ENCODE measurements around the gene CFHR2. TPM values are rescaled to one million over a fixed set of nuclear protein-coding genes. Genes with fewer than 3 reads are reported as not detected.
"Not testable (repeated sequence)": the region's sequence is repeated elsewhere in the genome, so short reads cannot be mapped to it uniquely, and the experiment has no call there.

The CFHR2 gene
- not detected for total RNA-seq (ENCODE audit: unreplicated experiment)
- long read RNA-seq = 0 reads

DNA sequence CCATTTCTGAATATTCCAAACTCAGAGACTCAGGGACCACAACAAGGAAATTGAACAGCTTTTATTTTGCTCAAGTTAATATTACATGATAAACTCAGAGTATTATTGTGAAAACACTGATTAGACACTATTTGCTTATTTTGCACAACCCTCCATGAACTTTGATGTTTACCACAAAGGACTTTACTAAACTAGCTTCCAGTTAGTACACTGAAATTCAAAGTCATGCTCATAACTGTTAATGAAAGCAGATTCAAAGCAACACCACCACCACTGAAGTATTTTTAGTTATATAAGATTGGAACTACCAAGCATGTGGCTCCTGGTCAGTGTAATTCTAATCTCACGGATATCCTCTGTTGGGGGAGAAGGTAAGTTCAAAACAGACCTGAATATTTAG, at the start of gene CFHR2:
Gene CFHR2, plus strand, starts transcription at position 171 of the 400 bp plus-strand sequence. Its CDS starts 143 bp downstream, at position 314.
- not testable (repeated sequence) for H3K4me3 Mint-ChIP-seq (ENCODE audit: unreplicated experiment); DNase-seq (ENCODE audit: low spot score); H3K4me1 Mint-ChIP-seq (ENCODE audit: unreplicated experiment); H3K27ac Mint-ChIP-seq (ENCODE audit: unreplicated experiment); H3K27me3 Mint-ChIP-seq (ENCODE audit: unreplicated experiment); H3K36me3 Mint-ChIP-seq (ENCODE audit: low read depth, unreplicated experiment); H3K9me3 Mint-ChIP-seq (ENCODE audit: unreplicated experiment)

DNA sequence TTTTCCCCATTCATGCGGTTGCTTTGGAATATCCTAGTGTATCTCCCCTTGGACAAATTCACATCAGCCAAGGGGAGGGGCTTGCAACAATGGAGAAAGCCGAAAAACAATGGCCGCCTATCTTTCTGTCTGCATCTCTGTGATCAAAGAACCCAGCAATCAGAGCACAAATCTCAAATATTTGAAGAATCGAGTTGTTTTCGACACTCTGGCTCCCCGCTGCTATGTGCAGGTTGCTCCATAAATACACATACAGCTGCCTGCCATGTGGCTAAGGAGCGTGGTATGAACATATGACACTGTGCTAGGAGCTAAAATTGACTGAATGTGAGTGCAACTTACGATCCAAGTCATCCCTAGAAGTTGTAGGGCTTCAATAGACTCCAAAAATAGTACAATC, 47.2 kb upstream of the CFHR2 start:
- DNase-seq (ENCODE audit: low spot score) = no peak
- Mint-ChIP-seq H3K36me3 (ENCODE audit: low read depth, unreplicated experiment) (no peaks in the 10 kb centered on the region), H3K27me3 (ENCODE audit: unreplicated experiment) (no peaks in the 10 kb centered on the region), H3K9me3 (ENCODE audit: unreplicated experiment) (no peaks in the 10 kb centered on the region), H3K4me1 (ENCODE audit: unreplicated experiment) (no peaks in the 10 kb centered on the region), H3K4me3 (ENCODE audit: unreplicated experiment) (no peak overlapping the region), H3K27ac (ENCODE audit: unreplicated experiment) (no peak overlapping the region)
- TF ChIP-seq, protein P1, sequence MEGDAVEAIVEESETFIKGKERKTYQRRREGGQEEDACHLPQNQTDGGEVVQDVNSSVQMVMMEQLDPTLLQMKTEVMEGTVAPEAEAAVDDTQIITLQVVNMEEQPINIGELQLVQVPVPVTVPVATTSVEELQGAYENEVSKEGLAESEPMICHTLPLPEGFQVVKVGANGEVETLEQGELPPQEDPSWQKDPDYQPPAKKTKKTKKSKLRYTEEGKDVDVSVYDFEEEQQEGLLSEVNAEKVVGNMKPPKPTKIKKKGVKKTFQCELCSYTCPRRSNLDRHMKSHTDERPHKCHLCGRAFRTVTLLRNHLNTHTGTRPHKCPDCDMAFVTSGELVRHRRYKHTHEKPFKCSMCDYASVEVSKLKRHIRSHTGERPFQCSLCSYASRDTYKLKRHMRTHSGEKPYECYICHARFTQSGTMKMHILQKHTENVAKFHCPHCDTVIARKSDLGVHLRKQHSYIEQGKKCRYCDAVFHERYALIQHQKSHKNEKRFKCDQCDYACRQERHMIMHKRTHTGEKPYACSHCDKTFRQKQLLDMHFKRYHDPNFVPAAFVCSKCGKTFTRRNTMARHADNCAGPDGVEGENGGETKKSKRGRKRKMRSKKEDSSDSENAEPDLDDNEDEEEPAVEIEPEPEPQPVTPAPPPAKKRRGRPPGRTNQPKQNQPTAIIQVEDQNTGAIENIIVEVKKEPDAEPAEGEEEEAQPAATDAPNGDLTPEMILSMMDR (IDR thresholded peaks at IDR 0.05; ENCODE audit: unreplicated experiment) = no peak

DNA sequence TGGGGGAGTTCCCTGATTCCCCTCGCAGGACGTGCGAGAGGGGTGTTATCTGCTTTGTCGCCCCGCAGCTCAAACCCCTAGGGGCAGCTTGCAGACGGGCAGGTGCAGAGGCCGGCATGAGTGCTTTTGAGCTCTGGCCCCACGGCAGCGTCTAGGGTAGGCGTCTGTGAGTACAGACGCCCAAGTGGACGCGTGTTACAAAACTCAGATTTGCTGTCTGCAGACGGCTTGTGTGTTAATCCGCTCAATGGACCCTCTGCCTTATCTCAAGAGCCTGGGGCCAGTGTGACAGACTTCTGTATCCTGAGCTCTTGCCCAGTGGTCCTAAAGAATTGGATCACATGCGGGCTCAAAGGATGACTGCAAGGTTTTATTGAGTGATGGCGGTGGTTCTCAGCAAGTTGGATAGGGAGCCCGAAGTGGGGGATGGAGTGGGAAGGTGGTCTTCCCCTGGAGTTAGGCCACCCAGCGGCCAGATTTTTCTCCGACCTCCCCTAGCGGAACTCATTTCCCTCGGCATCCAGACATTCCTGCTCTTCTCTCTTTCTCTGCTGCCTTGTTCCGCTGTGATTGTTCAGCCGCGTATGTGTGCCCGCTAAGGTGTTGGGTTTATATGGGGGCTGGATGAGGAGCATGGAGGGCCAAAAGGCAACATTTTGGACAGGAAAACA, 46.2 kb upstream of the CFHR2 start:
- TF ChIP-seq, protein P1 (IDR thresholded peaks at IDR 0.05; ENCODE audit: unreplicated experiment) = no peak
- H3K36me3 Mint-ChIP-seq (ENCODE audit: low read depth, unreplicated experiment) = no peaks in the 10 kb centered on the region
- H3K4me3 Mint-ChIP-seq (ENCODE audit: unreplicated experiment) = no peak overlapping the region
- no peaks in the 10 kb centered on the region for H3K4me1 Mint-ChIP-seq (ENCODE audit: unreplicated experiment)
- H3K27ac Mint-ChIP-seq (ENCODE audit: unreplicated experiment) = no peak overlapping the region
- H3K27me3 Mint-ChIP-seq (ENCODE audit: unreplicated experiment) = no peaks in the 10 kb centered on the region
- DNase-seq (ENCODE audit: low spot score) = no peak
- no peaks in the 10 kb centered on the region for H3K9me3 Mint-ChIP-seq (ENCODE audit: unreplicated experiment)

DNA sequence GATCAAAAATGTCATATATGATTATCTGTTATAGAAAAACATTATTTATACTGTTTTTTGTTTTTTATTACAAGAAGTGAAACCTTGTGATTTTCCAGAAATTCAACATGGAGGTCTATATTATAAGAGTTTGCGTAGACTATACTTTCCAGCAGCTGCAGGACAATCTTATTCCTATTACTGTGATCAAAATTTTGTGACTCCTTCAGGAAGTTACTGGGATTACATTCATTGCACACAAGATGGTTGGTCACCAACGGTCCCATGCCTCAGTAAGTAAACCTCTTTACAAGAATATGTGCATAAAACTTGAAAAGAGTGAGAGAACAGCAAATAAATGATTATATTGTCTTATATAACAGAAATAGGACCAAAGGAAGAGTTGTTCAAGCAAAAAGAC, 41.2 kb upstream of the CFHR2 start:
- no peak for DNase-seq (ENCODE audit: low spot score)

DNA sequence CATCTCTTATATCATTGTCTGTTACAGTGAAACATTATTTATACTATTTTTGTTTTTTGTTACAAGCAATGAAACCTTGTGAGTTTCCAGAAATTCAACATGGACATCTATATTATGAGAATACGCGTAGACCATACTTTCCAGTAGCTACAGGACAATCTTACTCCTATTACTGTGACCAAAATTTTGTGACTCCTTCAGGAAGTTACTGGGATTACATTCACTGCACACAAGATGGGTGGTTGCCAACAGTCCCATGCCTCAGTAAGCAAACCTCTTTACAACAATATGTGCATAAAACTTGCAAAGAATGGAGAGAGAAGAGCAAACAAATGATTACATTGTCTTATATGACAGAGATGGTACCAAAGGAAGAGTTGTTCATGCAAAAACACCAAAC, 33.3 kb upstream of the CFHR2 start:
- Mint-ChIP-seq H3K4me1 (ENCODE audit: unreplicated experiment) (peaks cover 5% of the 10 kb centered on the region), H3K9me3 (ENCODE audit: unreplicated experiment) (no peaks in the 10 kb centered on the region), H3K27ac (ENCODE audit: unreplicated experiment) (no peak overlapping the region), H3K27me3 (ENCODE audit: unreplicated experiment) (no peaks in the 10 kb centered on the region), H3K4me3 (ENCODE audit: unreplicated experiment) (no peak overlapping the region), H3K36me3 (ENCODE audit: low read depth, unreplicated experiment) (no peaks in the 10 kb centered on the region)
- DNase-seq (ENCODE audit: low spot score) = no peak
- TF ChIP-seq, protein P1 (IDR thresholded peaks at IDR 0.05; ENCODE audit: unreplicated experiment) = peak; percentile 34

More for the DNA sequence above, 41.2 kb upstream of the CFHR2 start:
- no peaks in the 10 kb centered on the region for H3K9me3 Mint-ChIP-seq (ENCODE audit: unreplicated experiment)
- no peaks in the 10 kb centered on the region for H3K27me3 Mint-ChIP-seq (ENCODE audit: unreplicated experiment)
- no peaks in the 10 kb centered on the region for H3K4me1 Mint-ChIP-seq (ENCODE audit: unreplicated experiment)
- no peaks in the 10 kb centered on the region for H3K36me3 Mint-ChIP-seq (ENCODE audit: low read depth, unreplicated experiment)
- TF ChIP-seq, protein P1 (IDR thresholded peaks at IDR 0.05; ENCODE audit: unreplicated experiment) = peak; percentile 40
- H3K27ac Mint-ChIP-seq (ENCODE audit: unreplicated experiment) = no peak overlapping the region
- H3K4me3 Mint-ChIP-seq (ENCODE audit: unreplicated experiment) = no peak overlapping the region

DNA sequence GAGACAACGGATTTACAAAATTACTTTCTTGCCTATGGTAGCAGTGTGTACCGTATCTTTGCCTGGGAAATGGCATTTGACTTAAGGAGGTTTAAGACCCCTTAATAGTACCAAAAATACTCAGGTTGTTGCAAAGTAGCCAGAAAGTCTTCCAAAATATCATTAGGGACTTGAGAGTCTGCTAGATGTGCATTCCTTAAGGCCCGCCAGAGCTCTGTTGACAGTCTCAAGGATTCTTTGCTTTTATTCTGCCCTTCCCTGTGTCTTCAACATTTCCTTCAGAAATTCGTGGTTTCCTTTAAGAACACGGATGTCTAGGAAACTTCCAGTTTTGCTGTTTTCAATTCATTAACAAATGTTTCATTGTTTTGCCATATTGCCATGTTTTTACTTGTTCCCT, 31.3 kb upstream of the CFHR2 start:
- H3K4me1 Mint-ChIP-seq (ENCODE audit: unreplicated experiment); H3K27ac Mint-ChIP-seq (ENCODE audit: unreplicated experiment); H3K36me3 Mint-ChIP-seq (ENCODE audit: low read depth, unreplicated experiment); H3K4me3 Mint-ChIP-seq (ENCODE audit: unreplicated experiment); DNase-seq (ENCODE audit: low spot score); H3K27me3 Mint-ChIP-seq (ENCODE audit: unreplicated experiment); H3K9me3 Mint-ChIP-seq (ENCODE audit: unreplicated experiment): not testable (repeated sequence)

DNA sequence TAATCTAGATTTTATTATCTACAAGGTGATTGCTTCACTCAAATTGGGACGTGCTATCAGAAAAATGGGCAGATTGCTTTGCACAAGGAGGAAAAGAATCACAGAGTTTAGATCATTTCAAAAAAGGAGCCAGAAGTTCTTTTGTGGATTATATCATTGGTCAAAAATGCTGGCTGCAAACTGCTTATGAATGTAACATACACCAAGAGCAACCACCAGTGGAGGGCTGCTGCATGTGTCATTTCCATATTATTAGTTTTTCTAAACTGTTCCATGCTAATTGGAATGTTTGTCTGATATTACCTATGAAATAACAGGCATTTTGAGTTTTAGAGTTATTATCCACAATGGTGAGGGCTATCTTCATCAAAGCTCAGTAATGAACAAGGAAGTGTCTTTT, 16.7 kb upstream of the CFHR2 start:
- not testable (repeated sequence) for H3K9me3 Mint-ChIP-seq (ENCODE audit: unreplicated experiment); H3K36me3 Mint-ChIP-seq (ENCODE audit: low read depth, unreplicated experiment); H3K4me3 Mint-ChIP-seq (ENCODE audit: unreplicated experiment); H3K4me1 Mint-ChIP-seq (ENCODE audit: unreplicated experiment); DNase-seq (ENCODE audit: low spot score); H3K27ac Mint-ChIP-seq (ENCODE audit: unreplicated experiment); H3K27me3 Mint-ChIP-seq (ENCODE audit: unreplicated experiment)

DNA sequence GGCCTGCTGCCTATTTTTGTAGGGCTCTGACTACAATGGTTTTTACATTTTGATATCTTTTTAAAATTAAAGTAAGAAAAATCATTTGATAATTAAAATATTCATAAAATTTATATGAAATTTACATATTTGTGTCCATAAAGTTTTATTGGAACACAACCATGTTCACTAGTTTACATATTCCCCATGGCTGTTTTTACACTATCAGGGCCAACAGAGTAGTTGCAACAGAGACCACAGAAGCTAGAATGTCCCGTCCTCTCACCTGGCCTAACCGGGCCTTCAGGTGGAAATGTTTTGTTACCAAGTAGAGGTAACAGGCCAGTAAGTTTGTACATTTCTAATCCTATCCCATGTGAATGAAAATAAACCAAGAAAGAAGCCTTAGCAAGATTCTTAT, 10.7 kb upstream of the CFHR2 start:
- not testable (repeated sequence) for H3K4me3 Mint-ChIP-seq (ENCODE audit: unreplicated experiment); H3K9me3 Mint-ChIP-seq (ENCODE audit: unreplicated experiment); H3K4me1 Mint-ChIP-seq (ENCODE audit: unreplicated experiment); H3K36me3 Mint-ChIP-seq (ENCODE audit: low read depth, unreplicated experiment); H3K27me3 Mint-ChIP-seq (ENCODE audit: unreplicated experiment); H3K27ac Mint-ChIP-seq (ENCODE audit: unreplicated experiment); DNase-seq (ENCODE audit: low spot score)
